Thyroid gland (tissue), 4 donors: Measurements from ENCODE around the gene PTCHD4. TPM values are rescaled to one million over a fixed set of nuclear protein-coding genes. Genes with fewer than 3 reads are reported as not detected.

Experiments used
- DNase-seq, 2 donors: peaks; one replicate each; pipeline ENCODE4 v3.0.0-alpha.2; 2019
- H3K27ac ChIP-seq, 3 donors: fragments of 200-600 bp; sonication (generic); 1 replicate in 2 of 3; 2 replicates in 1 of 3; pipeline ENCODE4 v1.5.1; 2016 to 2019; ENCODE audit warnings: mild to moderate bottlenecking in 1 of 3, moderate library complexity in 1 of 3
- H3K27me3 ChIP-seq: fragments of 200-600 bp; sonication (generic); one replicate; pipeline ENCODE4 v1.5.1; 2019
- H3K36me3 ChIP-seq, 2 donors: fragments of 200-600 bp; sonication (generic); one replicate each; pipeline ENCODE4 v1.5.1; 2016 to 2019
- H3K4me1 ChIP-seq, 2 donors: fragments of 200-600 bp; sonication (generic); one replicate each; pipeline ENCODE4 v1.5.1; 2017 to 2019
- H3K4me3 ChIP-seq, 3 donors: fragments of 200-600 bp; sonication (generic); replicated peaks in 1 of 3; 1 replicate in 2 of 3; 2 replicates in 1 of 3; pipeline ENCODE4 v1.5.1; 2016; ENCODE audit warnings: mild to moderate bottlenecking in 1 of 3
- H3K9me3 ChIP-seq: fragments of 200-600 bp; sonication (generic); one replicate; pipeline ENCODE4 v1.5.1; 2017
- POLR2A ChIP-seq, 2 donors: fragments of 450-650 bp; IDR thresholded peaks; one replicate each; pipeline ENCODE4 v1.6.1; 2017; ENCODE audit warnings: antibody characterized with exemption in 2 of 2, mild to moderate bottlenecking in 2 of 2, moderate library complexity in 1 of 2
- WGBS, 2 donors: methylation state at CpG; one replicate each; pipeline ENCODE4 v1.1.5; 2017; 5-methylcytosine and 5-hydroxymethylcytosine counted together
- intact Hi-C: fragments of 100-400 bp; cut with DNase I; formaldehyde crosslinking; loops from one replicate; pipeline ENCODE4 v1.15.1; 2023
- total RNA-seq, 4 donors: library from RNA; depleted of rRNA; stranded (reverse); fragments of >200 nt; gene quantifications; one replicate each; pipeline ENCODE4 v1.2.3, GENCODE V29; 2016
- TF ChIP-seq, protein P1 (sequence below), 6 experiments: fragments of 200-600 bp in 3 of 6; fragments of 450-650 bp in 3 of 6; sonication (generic) in 3 of 6; IDR thresholded peaks; one replicate each; pipeline ENCODE4 v1.5.1; 2016 to 2019; ENCODE audit warnings: antibody characterized with exemption in 6 of 6, mild to moderate bottlenecking in 2 of 6, inconsistent platforms in 1 of 6, moderate library complexity in 1 of 6

The PTCHD4 gene
- total RNA-seq = 10 to 100 TPM in 1 of 4 donors, 1 to 10 TPM in 3; 2.3 to 10.8 (median 3.4) TPM

DNA sequence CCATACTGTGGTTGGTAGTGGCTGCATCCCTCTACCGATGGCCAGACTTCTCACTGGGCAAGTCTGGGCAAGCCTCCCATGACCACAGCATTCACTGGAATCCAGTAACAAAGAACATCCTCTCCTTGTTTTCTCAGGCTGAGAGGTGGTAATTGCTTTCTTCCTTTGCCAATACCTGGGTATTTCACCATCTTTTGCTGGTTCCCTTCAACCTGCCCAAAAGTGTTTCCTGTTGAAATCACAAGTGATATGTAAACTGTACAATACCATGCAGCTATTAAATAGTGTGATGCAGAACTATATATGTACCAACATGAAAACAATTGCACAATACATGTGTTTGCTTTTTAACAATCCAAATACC lies at the start of gene PTCHD4:
PTCHD4 (minus strand) TSS at position 55 of the 364 bp plus-strand sequence. CDS start 42,240 bp downstream, outside the sequence.
- no peaks in the 10 kb centered on the region for H3K36me3 ChIP-seq
- no peaks in the 10 kb centered on the region for H3K27me3 ChIP-seq
- H3K27ac ChIP-seq = no peak within 1 kb of the TSS
- peak; percentile 38 to 69 for DNase-seq
- TF ChIP-seq, protein P1, sequence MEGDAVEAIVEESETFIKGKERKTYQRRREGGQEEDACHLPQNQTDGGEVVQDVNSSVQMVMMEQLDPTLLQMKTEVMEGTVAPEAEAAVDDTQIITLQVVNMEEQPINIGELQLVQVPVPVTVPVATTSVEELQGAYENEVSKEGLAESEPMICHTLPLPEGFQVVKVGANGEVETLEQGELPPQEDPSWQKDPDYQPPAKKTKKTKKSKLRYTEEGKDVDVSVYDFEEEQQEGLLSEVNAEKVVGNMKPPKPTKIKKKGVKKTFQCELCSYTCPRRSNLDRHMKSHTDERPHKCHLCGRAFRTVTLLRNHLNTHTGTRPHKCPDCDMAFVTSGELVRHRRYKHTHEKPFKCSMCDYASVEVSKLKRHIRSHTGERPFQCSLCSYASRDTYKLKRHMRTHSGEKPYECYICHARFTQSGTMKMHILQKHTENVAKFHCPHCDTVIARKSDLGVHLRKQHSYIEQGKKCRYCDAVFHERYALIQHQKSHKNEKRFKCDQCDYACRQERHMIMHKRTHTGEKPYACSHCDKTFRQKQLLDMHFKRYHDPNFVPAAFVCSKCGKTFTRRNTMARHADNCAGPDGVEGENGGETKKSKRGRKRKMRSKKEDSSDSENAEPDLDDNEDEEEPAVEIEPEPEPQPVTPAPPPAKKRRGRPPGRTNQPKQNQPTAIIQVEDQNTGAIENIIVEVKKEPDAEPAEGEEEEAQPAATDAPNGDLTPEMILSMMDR (IDR thresholded peaks at IDR 0.05) = no peak
- H3K9me3 ChIP-seq = no peaks in the 10 kb centered on the region
- no peaks in the 10 kb centered on the region for H3K4me1 ChIP-seq
- intact Hi-C loops = no loop called here
- 32 to 33% methylated on average over 1 of the region's 1 CpG for WGBS, 2 donors
- peak within 1 kb of the TSS in 1 of 3 donors; percentile 3 for H3K4me3 ChIP-seq

DNA sequence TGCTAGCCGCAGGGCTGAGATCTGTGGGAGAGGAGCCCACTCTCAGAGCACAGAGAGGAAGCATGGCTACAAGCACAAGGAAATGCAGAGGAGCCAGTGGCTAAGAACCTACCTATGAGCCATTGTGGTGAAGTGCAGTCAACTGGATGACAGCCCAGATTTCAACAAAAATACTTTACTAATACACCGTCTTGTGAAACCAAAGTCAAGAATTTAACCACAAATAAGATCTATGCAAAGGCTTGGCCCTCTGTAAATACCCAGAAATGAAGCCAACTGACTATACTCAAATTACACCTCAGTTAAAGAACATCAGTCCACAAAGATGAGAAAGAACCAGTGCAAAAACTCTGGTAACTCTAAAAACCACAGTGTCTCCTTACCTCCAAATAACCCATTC lies 40.1 kb upstream of the PTCHD4 start:
- 70 to 87% methylated on average over 2 of the region's 2 CpGs for WGBS, 2 donors
- no peaks in the 10 kb centered on the region for H3K27me3 ChIP-seq
- H3K27ac ChIP-seq = no peak overlapping the region
- intact Hi-C loops = no loop called here
- H3K4me3 ChIP-seq = no peak overlapping the region
- no peaks in the 10 kb centered on the region for H3K9me3 ChIP-seq
- no peak for DNase-seq
- H3K4me1 ChIP-seq = no peaks in the 10 kb centered on the region
- no peak for TF ChIP-seq POLR2A (IDR thresholded peaks at IDR 0.05)
- TF ChIP-seq, protein P1 (IDR thresholded peaks at IDR 0.05) = no peak
- H3K36me3 ChIP-seq = no peaks in the 10 kb centered on the region

- TF ChIP-seq, protein P1 (IDR thresholded peaks at IDR 0.05) = no peak
- TF ChIP-seq POLR2A (IDR thresholded peaks at IDR 0.05) = no peak
- 91 to 100% methylated on average over 1 to 2 of the region's 2 CpGs for WGBS, 2 donors
- H3K27me3 ChIP-seq = no peaks in the 10 kb centered on the region
- intact Hi-C loops = no loop called here
- no peak overlapping the region for H3K27ac ChIP-seq
- no peaks in the 10 kb centered on the region for H3K4me1 ChIP-seq
- H3K36me3 ChIP-seq = no peaks in the 10 kb centered on the region
- no peak overlapping the region for H3K4me3 ChIP-seq
- no peaks in the 10 kb centered on the region for H3K9me3 ChIP-seq
- no peak for DNase-seq
These were observed 39.7 kb upstream of the PTCHD4 start for GRCh38 chr6:48150701-48151100.

DNA sequence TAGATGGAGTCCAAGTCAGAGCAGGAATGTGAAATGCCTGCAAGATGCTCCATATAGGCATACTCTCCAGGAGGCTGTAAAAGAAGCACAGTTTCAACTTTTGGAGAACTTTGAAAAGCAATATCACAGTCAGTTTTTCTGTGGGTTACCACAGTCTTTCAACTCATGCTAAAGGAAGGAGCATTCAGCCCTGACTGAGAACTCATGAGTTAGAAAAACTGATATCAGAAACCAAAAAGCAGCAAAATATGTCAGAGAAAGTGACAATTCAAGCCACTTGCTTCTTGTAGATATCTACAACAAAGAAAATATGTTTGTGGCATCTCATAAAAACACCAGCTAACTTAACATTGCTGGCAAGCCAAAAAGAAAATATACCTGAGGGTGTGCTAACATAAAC lies 36.1 kb upstream of the PTCHD4 start:
- no peaks in the 10 kb centered on the region for H3K36me3 ChIP-seq
- H3K27ac ChIP-seq = no peak overlapping the region
- TF ChIP-seq, protein P1 (IDR thresholded peaks at IDR 0.05) = no peak
- TF ChIP-seq POLR2A (IDR thresholded peaks at IDR 0.05) = no peak
- H3K4me1 ChIP-seq = no peaks in the 10 kb centered on the region
- intact Hi-C loops = no loop called here
- no peak for DNase-seq
- H3K4me3 ChIP-seq = no peak overlapping the region
- no peaks in the 10 kb centered on the region for H3K27me3 ChIP-seq
- no peaks in the 10 kb centered on the region for H3K9me3 ChIP-seq

DNA sequence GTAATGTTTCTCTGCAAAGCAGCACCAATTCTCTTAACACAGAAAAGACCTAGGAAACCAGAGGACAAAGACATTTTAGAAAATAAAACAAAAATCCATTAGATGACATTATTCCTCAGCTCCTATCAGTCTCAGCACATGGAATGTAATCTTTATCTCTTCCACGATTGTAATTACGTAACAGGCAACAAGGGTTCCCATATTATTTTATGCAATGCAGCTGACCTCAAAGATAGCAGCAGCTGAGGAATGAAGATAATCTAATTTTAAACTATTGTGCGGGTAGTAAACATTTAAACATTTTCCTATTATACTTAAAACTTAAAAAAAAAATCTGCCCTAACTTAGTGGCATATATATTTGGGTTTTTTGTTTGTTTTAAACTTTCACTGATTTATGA lies 33.0 kb upstream of the PTCHD4 start:
- no peak for DNase-seq
- intact Hi-C loops = no loop called here
- H3K4me3 ChIP-seq = no peak overlapping the region
- no peak overlapping the region for H3K27ac ChIP-seq
- 75 to 77% methylated on average over 3 of the region's 3 CpGs for WGBS, 2 donors
- H3K4me1 ChIP-seq = no peaks in the 10 kb centered on the region
- no peaks in the 10 kb centered on the region for H3K9me3 ChIP-seq
- TF ChIP-seq, protein P1 (IDR thresholded peaks at IDR 0.05) = no peak
- TF ChIP-seq POLR2A (IDR thresholded peaks at IDR 0.05) = no peak
- no peaks in the 10 kb centered on the region for H3K27me3 ChIP-seq
- H3K36me3 ChIP-seq = no peaks in the 10 kb centered on the region
